Esophagus (tissue), 2 donors: ENCODE results near the gene PRSS57. TPM values are rescaled to one million over a fixed set of nuclear protein-coding genes. Genes with fewer than 3 reads are reported as not detected.
"Not testable (repeated sequence)": the region's sequence is repeated elsewhere in the genome, so short reads cannot be mapped to it uniquely, and the experiment has no call there.

Source experiments
- H3K27ac ChIP-seq, 2 donors: one replicate each; pipeline ENCODE4 v1.5.1; 2013; ENCODE audit warnings: low read depth in 2 of 2, mild to moderate bottlenecking in 2 of 2, inconsistent platforms in 1 of 2, low read length in 1 of 2, moderate library complexity in 1 of 2
- H3K27me3 ChIP-seq, 2 donors: one replicate each; pipeline ENCODE4 v1.6.1; 2013; ENCODE audit warnings: low read length in 2 of 2, control low read depth in 1 of 2, mild to moderate bottlenecking in 1 of 2; ENCODE audit not compliant: insufficient read depth in 2 of 2, control insufficient read depth in 1 of 2
- H3K36me3 ChIP-seq, 2 donors: one replicate each; pipeline ENCODE4 v1.6.1; 2013; ENCODE audit warnings: low read length in 1 of 2; ENCODE audit not compliant: control insufficient read depth in 2 of 2, insufficient read depth in 2 of 2
- H3K4me1 ChIP-seq, 2 donors: one replicate each; pipeline ENCODE4 v1.6.1; 2013; ENCODE audit warnings: low read length in 1 of 2; ENCODE audit not compliant: control insufficient read depth in 2 of 2, insufficient read depth in 2 of 2
- H3K4me3 ChIP-seq, 2 donors: one replicate each; pipeline ENCODE4 v1.5.1; 2013; ENCODE audit warnings: low read length in 2 of 2, mild to moderate bottlenecking in 2 of 2, low read depth in 1 of 2, moderate library complexity in 1 of 2
- H3K9me3 ChIP-seq, 2 donors: one replicate each; pipeline ENCODE4 v1.6.1; 2013; ENCODE audit warnings: mild to moderate bottlenecking in 2 of 2, low read depth in 1 of 2, low read length in 1 of 2, moderate library complexity in 1 of 2; ENCODE audit not compliant: control insufficient read depth in 2 of 2, insufficient read depth in 1 of 2
- WGBS, 2 donors: extraction: QIAGEN DNeasy Blood & Tissue Kit; methylation state at CpG; one replicate each; pipeline ENCODE4 v1.1.7; 2013; 5-methylcytosine and 5-hydroxymethylcytosine counted together
- polyA plus RNA-seq, 2 donors: library from polyadenylated mRNA; stranded (reverse); fragments of 200-250 nt; gene quantifications; one replicate each; pipeline ENCODE4 v1.2.3, GENCODE V29; 2013
- donor health status: healthy with polysubstance abuse.
- donor health status: Bipolar disorder and iron deficiency.

PRSS57 gene
- polyA plus RNA-seq, 2 donors, result not detected

DNA sequence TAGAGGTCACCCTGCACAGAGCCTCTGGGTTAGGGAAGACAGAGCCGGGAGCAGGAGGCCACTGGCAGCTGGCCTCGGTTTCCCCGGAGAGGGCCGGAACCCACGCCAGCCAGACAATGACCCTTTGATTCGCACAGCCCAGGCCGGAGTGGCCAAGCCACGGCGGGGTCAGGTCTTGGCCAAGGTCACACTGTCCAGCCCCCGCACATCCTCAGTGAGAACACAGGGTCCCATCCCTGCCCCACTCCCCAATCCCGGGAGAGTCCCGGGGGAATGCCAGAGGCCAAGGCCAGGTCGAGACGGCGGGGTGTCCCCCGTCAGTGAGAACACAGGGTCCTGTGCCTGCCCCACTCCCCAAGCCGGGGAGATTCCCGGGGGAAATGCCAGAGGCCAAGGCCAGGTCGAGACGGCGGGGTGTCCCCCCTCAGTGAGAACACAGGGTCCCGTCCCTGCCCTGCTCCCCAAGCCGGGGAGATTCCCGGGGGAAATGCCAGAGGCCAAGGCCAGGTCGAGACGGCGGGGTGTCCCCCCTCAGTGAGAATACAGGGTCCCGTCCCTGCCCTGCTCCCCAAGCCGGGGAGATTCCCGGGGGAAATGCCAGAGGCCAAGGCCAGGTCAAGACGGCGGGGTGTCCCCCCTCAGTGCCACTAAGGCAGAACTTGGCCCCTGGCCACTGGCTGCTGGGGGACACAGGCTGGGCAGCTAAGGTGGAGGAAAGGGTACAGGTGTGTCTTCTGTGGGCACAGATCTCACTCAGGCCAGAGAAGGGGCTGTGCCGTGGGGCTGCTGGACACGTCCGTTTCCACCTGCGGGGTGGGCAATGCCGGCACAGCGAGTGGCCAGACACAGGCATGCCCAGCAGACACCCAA is 20.7 kb downstream of the PRSS57 start:
- Histone ChIP-seq H3K27ac (no peak overlapping the region), H3K4me1 (peaks cover 3 to 16% of the 10 kb centered on the region in 2 donors)

DNA sequence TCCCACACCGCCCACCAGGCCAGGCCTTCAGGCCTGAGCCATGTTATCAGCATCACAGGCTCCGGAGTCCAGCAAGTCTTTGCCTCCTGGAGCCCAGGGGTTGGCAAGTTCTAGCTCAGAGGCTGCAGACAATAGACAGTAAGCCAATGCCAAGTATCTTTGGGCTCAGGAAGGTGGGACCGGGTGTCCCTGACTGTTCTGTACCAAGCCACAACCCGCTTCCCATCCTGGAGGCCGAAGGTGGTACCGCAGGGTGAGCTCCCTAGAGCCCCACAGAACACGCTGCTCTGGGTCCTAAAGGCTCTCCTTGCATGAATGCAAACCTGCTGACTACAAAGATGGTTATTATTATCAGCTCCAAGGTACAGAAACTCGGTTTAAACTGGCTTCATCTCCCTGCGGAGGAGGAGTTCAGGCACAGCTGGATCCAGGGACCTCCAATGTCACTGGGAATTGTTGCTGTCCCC is 24.6 kb downstream of the PRSS57 start:
- Histone ChIP-seq H3K9me3 (no peaks in the 10 kb centered on the region), H3K4me3 (no peak overlapping the region), H3K4me1 (peaks cover 0 to 3% of the 10 kb centered on the region in 2 donors), H3K36me3 (no peaks in the 10 kb centered on the region), H3K27ac (no peak overlapping the region), H3K27me3 (peaks cover 0 to 5% of the 10 kb centered on the region in 2 donors)
- WGBS, 2 donors, result 73 to 75% methylated on average over 9 of the region's 9 CpGs

More for the DNA sequence above, 20.7 kb downstream of the PRSS57 start:
- Histone ChIP-seq H3K27me3 (peaks cover 0 to 5% of the 10 kb centered on the region in 2 donors), H3K9me3 (no peaks in the 10 kb centered on the region), H3K36me3 (no peaks in the 10 kb centered on the region), H3K4me3 (no peak overlapping the region)
- WGBS, 2 donors, result 55 to 56% methylated on average over 37 to 38 of the region's 38 CpGs

DNA sequence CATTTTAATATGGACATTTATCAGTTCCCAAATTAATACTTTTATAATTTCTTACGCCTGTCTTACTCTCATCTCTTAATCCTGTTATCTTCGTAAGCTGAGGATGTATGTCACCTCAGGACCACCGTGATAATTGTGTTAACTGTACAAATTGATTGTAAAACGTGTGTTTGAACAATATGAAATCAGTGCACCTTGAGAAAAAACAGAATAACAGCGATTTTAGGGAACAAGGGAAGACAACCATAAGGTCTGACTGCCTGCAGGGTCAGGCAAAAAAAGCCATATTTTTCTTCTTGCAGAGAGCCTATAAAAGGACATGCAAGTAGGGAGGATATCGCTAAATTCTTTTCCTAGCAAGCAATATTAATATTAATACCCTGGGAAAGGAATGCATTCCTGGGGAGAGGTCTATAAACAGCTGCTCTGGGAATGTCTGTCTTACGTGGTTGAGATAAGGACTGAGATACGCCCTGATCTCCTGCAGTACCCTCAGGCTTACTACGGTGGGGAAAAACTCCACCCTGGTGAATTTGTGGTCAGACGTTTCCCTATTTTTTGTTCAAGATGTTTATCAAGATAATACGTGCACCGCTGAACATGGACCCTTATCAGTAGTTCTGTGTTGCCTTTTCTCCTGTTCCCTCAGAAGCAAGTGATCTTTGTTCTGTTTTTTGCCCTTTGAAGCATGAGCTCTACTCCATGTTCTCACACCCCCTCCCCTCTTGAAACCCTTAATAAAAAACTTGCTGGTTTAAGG is 26.4 kb downstream of the PRSS57 start:
- H3K9me3 ChIP-seq, H3K36me3 ChIP-seq, H3K4me3 ChIP-seq, H3K4me1 ChIP-seq, H3K27ac ChIP-seq, H3K27me3 ChIP-seq: not testable (repeated sequence)
- WGBS, 2 donors, result 60 to 64% methylated on average over 12 of the region's 12 CpGs

DNA sequence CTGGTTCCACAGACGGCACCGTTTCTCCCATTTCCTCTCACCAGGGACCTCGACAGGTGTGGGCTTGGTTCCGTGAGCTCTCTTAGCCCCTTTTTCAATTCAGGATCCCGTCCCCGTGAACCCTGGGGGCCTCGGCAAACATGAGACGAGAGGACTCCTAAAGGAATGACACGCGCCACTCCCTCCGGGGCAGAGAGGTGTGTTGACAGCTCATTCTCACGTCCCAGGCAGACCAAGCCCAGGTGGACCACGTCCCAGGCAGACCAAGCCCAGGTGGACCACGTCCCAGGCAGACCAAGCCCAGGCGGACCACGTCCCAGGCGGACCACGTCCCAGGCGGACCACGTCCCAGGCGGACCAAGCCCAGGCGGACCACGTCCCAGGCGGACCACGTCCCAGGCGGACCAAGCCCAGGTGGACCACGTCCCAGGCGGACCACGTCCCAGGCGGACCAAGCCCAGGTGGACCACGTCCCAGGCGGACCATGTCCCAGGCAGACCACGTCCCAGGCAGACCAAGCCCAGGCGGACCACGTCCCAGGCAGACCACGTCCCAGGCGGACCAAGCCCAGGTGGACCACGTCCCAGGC is 28.2 kb downstream of the PRSS57 start:
- WGBS, 2 donors, result 86 to 87% methylated on average over 28 to 38 of the region's 38 CpGs
- H3K27ac ChIP-seq, H3K9me3 ChIP-seq, H3K4me1 ChIP-seq, H3K4me3 ChIP-seq, H3K36me3 ChIP-seq, H3K27me3 ChIP-seq: not testable (repeated sequence)

DNA sequence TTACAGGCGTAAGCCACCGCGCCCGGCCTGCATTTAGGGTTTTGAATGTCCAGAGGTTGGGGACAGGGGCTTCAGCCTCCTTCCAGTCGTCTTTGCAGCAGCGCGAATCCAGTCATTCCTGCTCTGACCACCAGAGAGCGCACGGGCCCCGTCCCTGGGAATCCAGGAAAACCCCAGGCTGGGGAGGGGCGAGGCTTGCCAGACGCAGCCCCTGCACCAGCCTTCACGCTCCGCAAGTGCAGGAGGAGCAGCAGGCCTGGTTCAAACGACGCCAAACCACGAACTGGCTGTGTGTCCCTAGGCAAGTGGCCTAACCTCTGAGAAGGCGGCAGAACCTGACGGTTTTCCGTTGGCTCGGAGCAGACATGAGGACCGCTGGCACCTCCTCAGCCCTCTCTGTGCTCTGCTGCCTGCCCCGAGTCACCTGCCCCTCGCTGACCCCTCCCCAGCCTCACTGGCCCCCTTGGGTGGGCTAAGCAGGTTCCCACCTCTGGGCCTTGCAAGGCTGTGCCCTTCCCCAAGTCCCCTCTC is 30.3 kb downstream of the PRSS57 start:
- WGBS, 2 donors, result 4 to 5% methylated on average over 24 of the region's 24 CpGs
- H3K4me3 ChIP-seq, result no peak overlapping the region
- H3K27ac ChIP-seq, result no peak overlapping the region
- H3K27me3 ChIP-seq, result no peaks in the 10 kb centered on the region
- no peaks in the 10 kb centered on the region for H3K36me3 ChIP-seq
- H3K9me3 ChIP-seq, result no peaks in the 10 kb centered on the region
- peaks cover 11 to 23% of the 10 kb centered on the region in 2 donors for H3K4me1 ChIP-seq

DNA sequence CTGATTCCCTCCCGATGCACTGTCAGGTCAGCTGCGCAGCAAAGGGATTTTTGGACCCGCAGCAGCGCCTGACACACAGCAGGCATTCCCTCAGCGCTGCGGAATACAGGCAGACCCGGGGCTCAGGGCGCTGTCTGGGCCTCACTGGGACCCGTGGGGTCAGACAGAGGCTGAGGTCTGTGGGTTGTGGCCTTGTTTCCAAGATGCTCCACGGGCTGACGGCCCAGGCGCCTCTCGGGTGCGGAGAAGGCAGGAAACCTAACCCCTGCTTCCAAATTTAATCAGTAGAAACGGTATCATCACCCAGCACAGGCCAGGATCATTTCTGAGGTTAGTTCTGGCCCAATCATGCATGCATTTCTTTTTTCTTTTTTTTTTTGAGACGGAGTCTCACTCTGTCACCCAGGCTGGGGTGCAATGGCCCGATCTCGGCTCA is 31.6 kb downstream of the PRSS57 start:
- Histone ChIP-seq H3K4me3 (peak overlapping the region; percentile 57 to 98), H3K4me1 (peaks cover 19 to 35% of the 10 kb centered on the region in 2 donors)

DNA sequence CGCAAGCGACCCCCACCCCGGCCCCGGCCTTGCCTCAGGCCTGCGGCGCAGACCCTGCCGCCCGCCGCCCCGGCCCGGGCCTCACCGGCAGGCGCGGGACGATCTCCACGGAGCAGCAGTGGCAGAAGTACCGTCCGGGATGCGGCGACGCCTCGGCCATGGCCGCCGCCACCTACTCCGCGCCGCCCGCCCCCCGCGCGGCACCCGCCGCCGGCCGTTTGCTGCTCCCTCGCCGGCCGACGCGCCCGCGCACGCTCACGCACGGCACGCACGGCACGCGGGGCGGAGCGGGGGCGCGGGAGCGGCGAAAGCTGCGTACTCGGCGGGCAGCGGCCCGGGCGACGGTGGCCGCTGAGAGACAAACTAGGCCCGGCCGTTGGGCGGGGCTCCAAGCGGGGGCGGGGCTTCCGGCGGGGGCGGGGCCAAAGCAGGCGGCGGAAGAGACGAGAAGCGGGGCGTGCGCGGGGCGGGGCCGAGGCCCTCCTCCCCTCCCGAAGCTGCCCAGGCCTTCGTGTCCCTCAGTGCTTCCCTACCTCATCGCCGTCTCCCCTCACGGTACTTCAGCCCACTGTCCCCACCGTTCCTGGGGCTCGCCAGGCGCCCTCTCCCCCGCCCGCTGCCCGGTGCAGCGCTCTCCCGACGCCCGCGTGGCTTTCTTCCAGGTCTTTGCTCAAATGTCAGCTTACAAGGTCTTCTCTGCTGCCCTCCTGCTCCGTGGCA is 32.1 kb downstream of the PRSS57 start, which contains the start of gene RNF126:
RNF126 (minus strand) TSS at position 253 of the 720 bp plus-strand sequence; CDS start at position 160, 93 bp downstream.
- Histone ChIP-seq H3K4me1 (peaks cover 22 to 40% of the 10 kb centered on the region in 2 donors), H3K27ac (peak within 1 kb of the TSS; percentile 94 to 97), H3K36me3 (peaks cover 0 to 1% of the 10 kb centered on the region in 2 donors), H3K27me3 (no peaks in the 10 kb centered on the region), H3K9me3 (no peaks in the 10 kb centered on the region), H3K4me3 (peak within 1 kb of the TSS; percentile 98)
- 1 to 2% methylated on average over 54 to 97 of the region's 97 CpGs for whole genome bisulfite sequencing, 2 donors

More for the DNA sequence above, 31.6 kb downstream of the PRSS57 start:
- Histone ChIP-seq H3K27me3 (no peaks in the 10 kb centered on the region), H3K27ac (peak overlapping the region; percentile 91 to 94), H3K9me3 (no peaks in the 10 kb centered on the region), H3K36me3 (no peaks in the 10 kb centered on the region)
- WGBS, 2 donors, result 46 to 55% methylated on average over 18 of the region's 18 CpGs

DNA sequence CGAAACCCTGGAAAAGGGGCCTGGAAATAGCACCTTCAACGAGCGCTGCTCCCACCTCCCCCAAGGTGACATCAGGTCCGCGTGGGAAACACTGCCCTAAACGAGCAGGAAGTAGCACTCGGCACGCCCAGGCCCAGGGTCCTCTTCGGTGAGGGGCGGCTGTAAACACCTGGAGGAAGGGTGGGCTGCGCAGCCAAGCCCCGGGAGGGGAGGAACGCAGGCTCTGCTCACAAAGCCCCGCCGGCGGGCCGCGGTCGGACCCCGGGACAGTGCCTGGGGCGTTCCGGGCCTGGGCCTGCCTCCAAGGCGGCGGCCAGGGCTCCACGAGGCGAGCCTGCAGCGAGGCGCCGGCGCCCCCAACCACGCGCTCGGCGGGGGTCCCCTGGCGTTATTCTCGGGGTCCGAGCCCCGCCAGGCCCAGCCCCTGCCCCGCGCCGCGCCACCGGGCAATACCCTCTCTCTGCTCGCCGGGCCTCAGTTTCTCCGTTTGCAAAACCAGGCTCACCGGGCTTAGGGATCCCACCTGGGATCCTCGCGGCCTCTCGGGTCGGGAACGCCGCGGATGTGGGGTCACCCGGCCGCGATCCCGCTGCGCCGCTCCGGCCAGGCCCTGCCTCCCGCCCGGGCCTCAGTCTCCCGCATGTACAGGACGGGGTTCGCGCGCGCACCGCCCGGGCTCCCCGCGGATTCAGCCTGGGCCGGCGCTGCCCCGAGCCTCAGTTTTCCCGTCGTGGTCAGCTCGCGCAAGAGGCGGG is 32.9 kb downstream of the PRSS57 start:
- peak overlapping the region; percentile 85 to 97 for H3K27ac ChIP-seq
- peaks cover 0 to 6% of the 10 kb centered on the region in 2 donors for H3K36me3 ChIP-seq
- no peaks in the 10 kb centered on the region for H3K27me3 ChIP-seq
- H3K9me3 ChIP-seq, result no peaks in the 10 kb centered on the region
- peak overlapping the region; percentile 98 for H3K4me3 ChIP-seq
- 0% methylated on average over 67 to 81 of the region's 81 CpGs for WGBS, 2 donors
- H3K4me1 ChIP-seq, result peaks cover 25 to 44% of the 10 kb centered on the region in 2 donors
